A549 treated with Mapracorat at 1 μM for 4 hours (cell line): ENCODE measurements around the gene APC2. TPM values are rescaled to one million over a fixed set of nuclear protein-coding genes. Genes with fewer than 3 reads are reported as not detected.

Source experiments
- total RNA-seq: library from RNA; stranded (reverse); fragments of 200-300 nt; extraction: Qiagen RNA extraction; gene quantifications from 5 replicates; pipeline ENCODE4 v1.2.3, GENCODE V29; 2022

APC2 gene, protein sequence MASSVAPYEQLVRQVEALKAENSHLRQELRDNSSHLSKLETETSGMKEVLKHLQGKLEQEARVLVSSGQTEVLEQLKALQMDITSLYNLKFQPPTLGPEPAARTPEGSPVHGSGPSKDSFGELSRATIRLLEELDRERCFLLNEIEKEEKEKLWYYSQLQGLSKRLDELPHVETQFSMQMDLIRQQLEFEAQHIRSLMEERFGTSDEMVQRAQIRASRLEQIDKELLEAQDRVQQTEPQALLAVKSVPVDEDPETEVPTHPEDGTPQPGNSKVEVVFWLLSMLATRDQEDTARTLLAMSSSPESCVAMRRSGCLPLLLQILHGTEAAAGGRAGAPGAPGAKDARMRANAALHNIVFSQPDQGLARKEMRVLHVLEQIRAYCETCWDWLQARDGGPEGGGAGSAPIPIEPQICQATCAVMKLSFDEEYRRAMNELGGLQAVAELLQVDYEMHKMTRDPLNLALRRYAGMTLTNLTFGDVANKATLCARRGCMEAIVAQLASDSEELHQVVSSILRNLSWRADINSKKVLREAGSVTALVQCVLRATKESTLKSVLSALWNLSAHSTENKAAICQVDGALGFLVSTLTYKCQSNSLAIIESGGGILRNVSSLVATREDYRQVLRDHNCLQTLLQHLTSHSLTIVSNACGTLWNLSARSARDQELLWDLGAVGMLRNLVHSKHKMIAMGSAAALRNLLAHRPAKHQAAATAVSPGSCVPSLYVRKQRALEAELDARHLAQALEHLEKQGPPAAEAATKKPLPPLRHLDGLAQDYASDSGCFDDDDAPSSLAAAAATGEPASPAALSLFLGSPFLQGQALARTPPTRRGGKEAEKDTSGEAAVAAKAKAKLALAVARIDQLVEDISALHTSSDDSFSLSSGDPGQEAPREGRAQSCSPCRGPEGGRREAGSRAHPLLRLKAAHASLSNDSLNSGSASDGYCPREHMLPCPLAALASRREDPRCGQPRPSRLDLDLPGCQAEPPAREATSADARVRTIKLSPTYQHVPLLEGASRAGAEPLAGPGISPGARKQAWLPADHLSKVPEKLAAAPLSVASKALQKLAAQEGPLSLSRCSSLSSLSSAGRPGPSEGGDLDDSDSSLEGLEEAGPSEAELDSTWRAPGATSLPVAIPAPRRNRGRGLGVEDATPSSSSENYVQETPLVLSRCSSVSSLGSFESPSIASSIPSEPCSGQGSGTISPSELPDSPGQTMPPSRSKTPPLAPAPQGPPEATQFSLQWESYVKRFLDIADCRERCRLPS (N-terminal part only)
- total RNA-seq, result 0.64 to 2.7 TPM (median 1.8 TPM) in 5 replicates

DNA sequence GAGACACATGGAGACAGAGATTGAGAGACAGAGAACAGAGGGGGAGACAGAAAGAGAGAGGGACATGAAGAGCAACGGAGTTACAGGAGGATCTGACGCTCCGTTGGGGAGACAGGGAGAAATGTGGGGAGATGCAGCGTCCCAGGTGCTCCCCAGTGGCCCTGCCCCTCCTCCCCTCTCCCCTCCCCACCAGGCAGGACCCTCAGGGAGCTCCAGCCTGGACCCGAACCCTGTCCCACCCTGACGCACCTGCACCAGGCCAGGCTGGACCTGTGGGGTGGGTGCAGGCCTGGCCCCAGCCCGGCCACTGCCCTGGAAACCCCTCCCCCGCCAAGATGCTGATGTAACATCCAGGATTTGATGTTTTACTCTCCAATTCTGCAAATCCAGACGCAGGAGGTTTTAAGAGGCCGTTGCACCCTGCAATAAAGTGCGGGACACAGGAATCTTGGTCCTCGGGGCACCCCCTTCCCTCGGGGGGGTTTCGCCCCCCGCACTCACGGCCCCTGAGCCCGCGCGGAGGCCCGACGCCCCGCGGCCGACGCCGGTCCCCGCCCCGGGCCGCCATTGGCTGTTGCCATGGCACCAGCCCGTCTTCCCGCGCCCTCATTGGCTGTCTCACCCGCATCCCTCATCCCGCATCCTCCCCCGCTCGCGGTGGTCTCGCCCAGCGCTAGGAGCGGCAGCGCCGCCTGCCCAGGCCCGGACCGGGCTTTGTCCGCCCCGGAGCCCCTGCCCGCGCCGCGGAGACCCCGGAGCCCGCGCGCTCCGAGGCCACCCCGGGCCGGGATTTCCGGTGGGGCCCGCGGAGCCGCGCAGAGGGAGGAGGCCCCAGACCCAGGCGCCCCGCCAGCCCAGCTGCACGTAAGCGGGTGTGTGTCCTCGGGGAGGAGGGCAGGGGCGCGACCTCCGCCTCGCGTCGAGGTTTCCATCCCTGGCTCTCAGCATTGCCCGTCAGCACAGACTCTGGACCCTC lies at the start of gene APC2:
Gene APC2, plus strand, starts transcription at position 655 of the 976 bp plus-strand sequence. CDS start 2,881 bp downstream, outside the sequence.

DNA sequence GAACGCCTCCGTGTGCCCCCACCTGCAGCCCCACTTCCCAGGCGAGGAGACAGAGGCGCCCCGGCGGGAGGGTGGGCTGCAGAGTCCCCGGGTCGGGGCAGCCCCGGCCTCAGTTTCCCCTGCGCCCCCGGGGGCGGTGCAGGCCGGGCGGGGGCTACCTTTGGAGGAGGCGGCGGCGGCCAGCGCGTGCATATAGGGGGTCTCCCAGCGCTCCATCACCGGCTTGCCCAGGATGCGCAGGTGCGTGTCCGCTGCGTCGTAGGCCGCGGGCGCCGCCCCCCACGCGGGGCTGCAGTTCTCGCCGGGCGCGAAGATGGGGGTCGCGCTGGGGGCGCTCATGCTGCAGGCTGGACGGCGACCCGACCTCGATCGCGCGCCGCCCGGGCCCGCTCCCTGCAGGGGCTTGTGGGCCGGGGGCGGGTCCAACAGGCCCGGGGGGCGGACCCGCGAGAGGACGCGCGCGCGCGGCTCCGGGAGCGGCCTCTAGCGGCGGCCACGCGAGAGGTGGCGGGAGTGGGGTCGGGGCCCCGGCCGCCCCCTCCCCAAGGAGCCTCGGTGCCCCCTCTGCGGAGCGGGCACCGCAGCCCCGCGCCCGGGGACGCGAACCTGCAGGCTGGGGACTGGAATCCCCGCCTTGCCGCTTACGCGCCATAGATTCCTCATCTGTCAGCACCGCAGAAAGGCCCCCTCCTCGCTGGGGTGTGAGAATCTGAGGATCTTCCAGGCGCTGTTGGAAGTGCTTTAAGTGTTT lies 48.6 kb upstream of the APC2 start, which contains the start of gene GAMT:
Gene GAMT, minus strand, starts transcription at position 405 of the 751 bp plus-strand sequence. Its CDS starts 66 bp downstream, at position 339.

DNA sequence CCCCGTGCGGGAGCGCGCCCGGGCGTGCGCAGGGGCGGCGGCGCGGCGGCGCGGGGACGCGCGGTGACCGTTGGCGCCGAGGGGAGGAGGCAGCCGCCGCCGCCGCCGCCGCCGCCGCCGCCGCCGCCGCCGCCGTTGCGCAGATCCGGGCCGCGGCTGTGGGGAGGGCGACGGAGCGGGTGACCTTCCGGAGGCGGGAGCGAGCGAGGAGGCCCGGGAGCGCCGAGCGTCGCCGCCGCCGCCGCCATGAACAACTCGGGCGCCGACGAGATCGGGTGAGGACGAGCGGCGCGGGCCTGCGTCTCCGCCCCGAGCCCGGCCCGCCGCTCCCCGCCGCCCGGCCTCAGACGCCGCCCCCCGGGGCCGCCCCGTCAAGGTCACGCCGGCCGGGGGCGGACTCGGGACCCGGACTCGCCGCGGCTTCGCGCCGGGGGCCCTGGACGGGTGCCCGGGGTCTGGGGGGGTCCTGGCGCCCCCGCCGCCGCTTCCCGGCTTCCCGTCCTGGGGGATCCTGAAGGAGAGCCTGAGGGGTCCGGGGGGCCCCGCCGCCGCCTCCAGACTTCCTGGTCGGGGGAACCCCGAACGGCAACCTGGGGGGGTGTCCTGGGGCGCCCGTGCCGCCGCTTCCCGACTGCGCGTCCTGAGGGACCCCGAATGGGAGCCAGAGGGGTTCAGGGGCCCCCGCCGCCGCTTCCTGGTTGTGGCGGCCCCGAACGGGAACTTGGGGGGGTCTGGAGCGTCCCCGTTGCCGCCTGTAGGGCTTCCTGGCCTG lies 42.2 kb upstream of the APC2 start, which contains the start of gene DAZAP1:
Gene DAZAP1, plus strand, starts transcription at position 59 of the 772 bp plus-strand sequence. Its CDS starts 188 bp downstream, at position 247.

DNA sequence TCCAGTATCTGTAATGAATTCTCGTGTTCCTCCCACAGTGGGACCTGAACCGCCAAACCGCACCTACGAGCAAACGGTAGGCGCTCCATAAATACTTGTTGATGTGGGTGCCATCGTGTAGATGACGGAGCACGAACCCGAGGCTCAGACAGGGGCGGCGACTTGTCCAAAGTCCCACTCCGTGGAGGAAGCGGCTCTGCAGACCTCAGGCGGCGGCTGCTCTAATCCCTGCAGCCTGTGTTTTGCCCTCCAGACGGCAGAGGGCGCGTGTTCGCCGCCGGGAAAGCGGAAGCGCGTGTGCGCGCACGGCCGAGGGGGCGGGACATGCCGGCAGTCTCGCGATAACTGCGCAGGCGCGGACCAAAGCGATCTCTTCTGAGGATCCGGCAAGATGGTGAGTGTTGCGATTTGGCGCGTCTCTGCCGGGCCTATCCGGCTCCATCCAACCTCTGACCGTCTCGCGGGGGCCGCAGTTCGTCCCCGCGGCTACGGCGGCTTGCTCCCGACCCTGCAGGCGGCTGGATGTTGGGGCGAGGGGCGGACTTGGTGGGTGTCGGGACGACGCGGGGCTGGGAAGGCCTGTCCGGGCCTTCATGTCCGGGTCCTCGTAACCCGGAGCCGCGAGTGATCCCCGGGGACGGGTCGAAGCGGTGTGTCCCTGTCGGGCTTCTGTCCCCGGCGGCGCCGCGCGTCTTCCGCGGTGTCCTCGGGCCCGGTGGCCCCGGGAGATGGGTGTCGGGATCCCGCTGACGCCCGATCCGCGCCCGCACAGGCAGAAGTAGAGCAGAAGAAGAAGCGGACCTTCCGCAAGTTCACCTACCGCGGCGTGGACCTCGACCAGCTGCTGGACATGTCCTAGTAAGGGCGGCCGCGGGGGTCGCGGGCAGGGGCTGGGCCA lies 11.6 kb upstream of the APC2 start, which contains the start of gene RPS15:
Gene RPS15, plus strand, starts transcription at position 362 of the 898 bp plus-strand sequence. Its CDS starts 30 bp downstream, at position 392.

DNA sequence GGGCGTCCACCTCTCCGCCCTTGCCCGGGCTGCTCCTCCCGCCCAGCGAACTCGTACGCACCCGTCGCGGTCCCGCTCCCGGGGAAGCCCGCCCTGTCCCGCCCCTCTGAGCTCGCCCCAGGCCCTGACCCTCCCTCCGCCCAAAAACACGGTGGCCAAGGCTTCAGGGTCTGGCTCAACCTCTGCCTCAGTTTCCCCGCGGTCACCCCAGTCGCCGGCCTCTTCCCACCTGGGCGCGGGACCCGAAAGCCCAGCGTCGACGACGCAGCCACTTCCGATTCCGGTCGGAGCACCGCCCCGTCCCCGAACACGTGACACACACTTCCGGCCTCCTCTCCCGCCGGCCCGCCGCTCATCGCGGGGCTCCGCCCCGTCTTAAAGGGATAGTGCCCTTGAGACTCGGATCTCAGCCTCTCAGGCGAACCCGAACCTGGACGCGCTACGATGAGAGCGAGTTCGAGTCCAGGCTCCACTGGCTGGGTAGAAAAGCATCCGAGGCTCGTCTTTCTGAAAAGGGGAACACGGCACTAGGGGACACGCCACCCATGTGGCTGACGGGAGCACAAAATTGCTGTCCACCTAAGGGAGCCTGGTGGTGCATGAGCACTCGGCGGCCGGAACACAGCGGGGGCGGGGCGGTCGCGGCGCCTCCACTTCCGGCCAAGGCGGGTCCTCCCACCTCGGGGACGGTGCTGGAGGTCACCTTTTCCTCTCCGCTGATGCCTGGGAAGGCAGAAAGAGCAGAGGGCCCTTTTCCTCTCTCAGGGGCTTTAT lies 29.2 kb downstream of the APC2 start, which contains the start of gene C19orf25:
Gene C19orf25, minus strand, starts transcription at position 282 of the 774 bp plus-strand sequence. CDS start 312 bp downstream, outside the sequence.

DNA sequence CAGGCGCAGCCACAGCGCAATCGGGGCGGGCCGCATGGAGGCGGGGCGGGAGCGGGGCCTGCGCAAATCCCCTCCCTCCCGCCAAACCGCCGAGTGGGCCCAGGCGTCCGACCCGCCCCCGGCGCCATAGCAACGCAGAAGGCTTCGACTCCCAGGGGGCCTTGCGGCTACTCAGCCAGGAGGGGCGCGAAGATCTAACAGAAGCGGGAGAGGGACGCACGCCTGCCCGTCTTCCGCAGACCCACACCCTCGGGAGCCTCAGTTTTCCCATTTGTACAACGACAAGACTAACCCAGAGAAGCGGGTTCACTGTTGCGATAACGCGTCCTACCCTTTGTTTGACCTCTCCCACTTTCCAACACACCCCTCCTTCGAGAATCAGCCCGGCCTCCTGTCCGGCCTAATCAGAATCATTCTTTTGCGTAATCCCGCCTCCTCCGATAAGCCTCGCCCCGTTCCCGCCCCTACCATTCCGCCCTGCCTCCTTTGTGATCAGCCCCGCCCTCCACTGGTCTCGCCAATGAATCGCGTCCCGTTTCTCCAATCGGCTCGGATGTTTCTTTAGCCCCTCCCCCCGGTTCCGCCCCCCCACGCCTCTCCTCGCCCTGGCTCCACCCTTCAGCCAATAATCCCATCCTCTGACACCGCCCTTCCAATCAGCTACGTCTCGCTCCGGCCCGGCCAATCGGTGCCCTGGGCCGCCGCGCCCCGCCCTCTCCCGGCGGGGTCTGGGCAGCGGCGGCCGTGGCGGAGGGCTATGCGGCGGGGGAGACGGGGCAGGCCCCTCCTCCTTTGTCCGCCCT lies 40.6 kb downstream of the APC2 start, which contains the start of gene PCSK4:
Gene PCSK4, minus strand, starts transcription at position 40 of the 803 bp plus-strand sequence. Its CDS starts 4 bp downstream, at position 36.

DNA sequence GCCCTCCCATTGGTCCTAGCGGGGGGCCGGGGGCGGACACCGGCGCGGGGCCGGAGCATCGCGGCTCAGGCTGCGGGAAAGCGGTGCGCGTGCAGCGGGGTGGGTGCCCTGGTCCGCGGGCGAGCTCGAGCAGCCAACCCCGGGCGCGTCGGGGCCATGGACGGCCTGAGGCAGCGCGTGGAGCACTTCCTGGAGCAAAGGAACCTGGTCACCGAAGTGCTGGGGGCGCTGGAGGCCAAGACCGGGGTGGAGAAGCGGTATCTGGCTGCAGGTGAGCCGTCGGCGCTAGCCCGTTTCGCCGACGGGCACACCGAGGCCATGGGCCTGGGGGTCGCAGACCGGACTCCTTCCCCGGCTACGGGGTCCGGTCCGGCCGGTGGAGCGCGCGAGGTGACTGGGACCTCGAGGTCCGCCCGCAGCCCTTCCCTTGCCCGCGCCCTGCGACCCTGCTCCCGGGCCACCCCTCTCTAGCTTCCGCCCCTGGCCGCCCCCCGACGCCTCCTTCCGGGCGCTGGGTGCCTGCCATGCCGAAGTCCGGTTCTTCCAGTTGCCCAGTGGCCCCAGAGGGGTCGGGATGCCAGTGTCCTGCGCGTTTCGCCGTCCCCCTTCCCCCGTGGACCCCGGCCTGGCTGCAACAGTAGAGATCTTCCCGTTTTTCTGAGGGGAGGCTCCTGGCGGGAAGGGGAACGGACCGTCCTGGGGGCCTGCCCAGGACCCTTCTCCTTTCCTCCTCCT lies 41.4 kb downstream of the APC2 start, which contains the start of gene REEP6:
Gene REEP6, plus strand, starts transcription at position 68 of the 735 bp plus-strand sequence. Its CDS starts 89 bp downstream, at position 157.

DNA sequence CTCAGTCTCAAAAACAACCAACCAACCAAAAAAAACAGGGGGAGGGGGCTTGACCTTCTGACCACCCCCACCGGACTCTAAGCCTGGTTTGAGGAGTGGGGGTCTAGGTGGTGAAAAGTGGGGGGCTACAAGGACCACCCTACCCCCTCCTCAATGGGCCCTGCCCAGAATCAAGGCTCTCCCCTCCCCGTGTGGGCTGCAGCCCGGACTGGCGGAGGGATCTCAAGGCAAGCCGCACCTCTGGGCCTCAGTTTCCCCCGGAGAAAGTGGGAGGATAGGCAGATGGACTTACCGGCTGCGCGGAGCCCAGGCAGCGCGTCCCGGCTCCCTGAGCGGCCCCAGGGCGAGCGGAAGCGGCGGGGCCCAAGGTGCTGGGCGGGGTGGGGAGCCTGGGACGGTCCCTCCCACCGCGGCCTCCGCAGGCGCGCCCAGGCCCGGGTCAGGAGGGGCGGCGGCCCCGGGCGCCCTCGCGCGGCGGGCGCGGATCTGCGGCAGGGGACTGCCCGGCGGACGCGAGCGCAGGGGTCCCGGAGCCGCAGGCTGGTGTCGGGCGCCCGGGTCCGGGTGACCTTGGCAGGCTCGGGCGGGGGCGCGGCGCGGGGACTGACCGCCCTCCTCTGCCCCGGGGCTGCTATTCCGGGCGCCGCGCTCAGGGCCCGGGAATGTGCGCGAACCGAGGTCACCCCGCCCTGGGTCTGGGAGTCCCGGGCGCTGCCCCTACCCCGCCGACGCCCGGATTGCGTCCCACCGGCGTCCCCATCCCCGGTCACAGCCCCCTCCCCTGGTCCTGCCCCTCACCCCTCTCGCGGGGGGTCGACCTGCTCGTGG lies 63.0 kb downstream of the APC2 start, which contains the start of gene ADAMTSL5:
Gene ADAMTSL5, minus strand, starts transcription at position 349 of the 828 bp plus-strand sequence. CDS start 2,076 bp downstream, outside the sequence.

Other genes starting within 250 kb of the APC2 start
- gene STK11, start 244.3 kb upstream of the APC2 start, total RNA-seq, result 31.4 to 37.3 TPM (median 35.9 TPM) in 5 replicates
- gene CBARP, start 212.1 kb upstream of the APC2 start, total RNA-seq, result 2.2 to 4.6 TPM (median 4.4 TPM) in 5 replicates
- gene ATP5F1D, start 208.4 kb upstream of the APC2 start, total RNA-seq, result 76.6 to 174 TPM (median 172 TPM) in 5 replicates
- 42.8 to 54.2 TPM (median 50.7 TPM) in 5 replicates for gene MIDN, start 201.5 kb upstream of the APC2 start, total RNA-seq
- gene CIRBP, start 180.8 kb upstream of the APC2 start, total RNA-seq, result 94.0 to 177 TPM (median 104 TPM) in 5 replicates
- gene FAM174C, start 174.6 kb upstream of the APC2 start, total RNA-seq, result 43.0 to 92.1 TPM (median 78.4 TPM) in 5 replicates
- gene EFNA2, start 164.2 kb upstream of the APC2 start, total RNA-seq, result 1.5 to 2.4 TPM (median 1.7 TPM) in 5 replicates
- gene NDUFS7, start 66.2 kb upstream of the APC2 start, total RNA-seq, result 70.5 to 76.7 TPM (median 73.9 TPM) in 5 replicates
- gene GAMT, start 48.6 kb upstream of the APC2 start, total RNA-seq, result 27.5 to 43.7 TPM (median 40.5 TPM) in 5 replicates
- gene DAZAP1, start 42.5 kb upstream of the APC2 start, total RNA-seq, result 74.9 to 108 TPM (median 102 TPM) in 5 replicates
- gene RPS15, start 11.7 kb upstream of the APC2 start, total RNA-seq, result 1,432 to 1,976 TPM (median 1,893 TPM) in 5 replicates
- gene C19orf25, start 29.1 kb downstream of the APC2 start, total RNA-seq, result 9.1 to 20.0 TPM (median 17.5 TPM) in 5 replicates
- gene PCSK4, start 40.2 kb downstream of the APC2 start, total RNA-seq, result 0.52 to 1.2 TPM (median 1.0 TPM) in 5 replicates
- 4.4 to 5.8 TPM (median 4.9 TPM) in 5 replicates for gene REEP6, start 41.1 kb downstream of the APC2 start, total RNA-seq
- gene ADAMTSL5, start 62.9 kb downstream of the APC2 start, total RNA-seq, result 2.3 to 3.5 TPM (median 3.4 TPM) in 5 replicates
- gene PLK5, start 74.0 kb downstream of the APC2 start, total RNA-seq, result not detected in 5 replicates
- 5.9 to 13.5 TPM (median 12.5 TPM) in 5 replicates for gene MEX3D, start 118.2 kb downstream of the APC2 start, total RNA-seq
- 32.8 to 54.3 TPM (median 44.6 TPM) in 5 replicates for gene MBD3, start 142.7 kb downstream of the APC2 start, total RNA-seq
- 87.9 to 189 TPM (median 174 TPM) in 5 replicates for gene UQCR11, start 155.3 kb downstream of the APC2 start, total RNA-seq
- gene TCF3, start 202.5 kb downstream of the APC2 start, total RNA-seq, result 48.3 to 69.6 TPM (median 64.1 TPM) in 5 replicates